Measurements from ENCODE around the gene MADD. TPM values are rescaled to one million over a fixed set of nuclear protein-coding genes. Genes with fewer than 3 reads are reported as not detected.

The MADD gene
- total RNA-seq, 1 experiment from 2014 or later, result 41.0 TPM

- H3K27ac ChIP-seq (ENCODE audit: insufficient read length, low read depth, low read length), result no peak overlapping the region
- Mint-ChIP-seq H3K36me3 (ENCODE audit: insufficient read depth in 1 of 3, low read depth in 3 of 3) (peaks cover 41 to 84% (median 84%) of the 10 kb centered on the region in 3 experiments), H3K27me3 (ENCODE audit: low read depth) (no peaks in the 10 kb centered on the region), H3K9me3 (peaks cover 0 to 8% of the 10 kb centered on the region in 2 experiments; a peak in 2 of 5 replicates), H3K4me1 (no peaks in the 10 kb centered on the region), H3K27ac (no peak overlapping the region), H3K4me3 (no peak overlapping the region)
- no peak overlapping the region for H2AK5ac ChIP-seq (ENCODE audit: insufficient read length, low read length)
- H3K79me2 ChIP-seq (ENCODE audit: insufficient read depth, low read length), result no peaks in the 10 kb centered on the region
- no peak overlapping the region for H3K9ac ChIP-seq (ENCODE audit: extremely low read depth, insufficient read length, low read length)
- H4K91ac ChIP-seq (ENCODE audit: insufficient read length, low read depth, low read length), result no peak overlapping the region
- no peak overlapping the region for H3T11ph ChIP-seq (ENCODE audit: low read length)
- no peak overlapping the region for H3K4ac ChIP-seq (ENCODE audit: low read depth, low read length)
- WGBS (ENCODE audit: extremely low coverage, insufficient read length, low lambda C conversion rate), result no CpG with 5 or more reads among the region's 5 CpGs
- no peaks in the 10 kb centered on the region for H3K27me3 ChIP-seq (ENCODE audit: insufficient read depth, low read length)
- H3K23me2 ChIP-seq (ENCODE audit: insufficient read length, low read depth, low read length, poor library complexity, severe bottlenecking), result no peaks in the 10 kb centered on the region
- no peak overlapping the region for H3K18ac ChIP-seq (ENCODE audit: insufficient read length, low read depth, low read length)
- H4K20me1 ChIP-seq (ENCODE audit: control insufficient read depth, insufficient read depth, insufficient read length), result no peaks in the 10 kb centered on the region
- no peak overlapping the region for H2BK5ac ChIP-seq (ENCODE audit: insufficient read length, low read length)
- no peak overlapping the region for H3K23ac ChIP-seq (ENCODE audit: insufficient read length, low read depth, low read length)
- H3K14ac ChIP-seq (ENCODE audit: insufficient read depth, low read length), result no peak overlapping the region
- H2BK12ac ChIP-seq (ENCODE audit: insufficient read length, low read depth, low read length), result no peak overlapping the region
- no peaks in the 10 kb centered on the region for H3K9me3 ChIP-seq (ENCODE audit: control insufficient read depth, low read depth, low read length)
- no peak overlapping the region for H3K56ac ChIP-seq (ENCODE audit: insufficient read length, low read depth, low read length)
- no peak overlapping the region for H2BK120ac ChIP-seq (ENCODE audit: low read depth, low read length, poor library complexity, severe bottlenecking)
- H2AFZ ChIP-seq (ENCODE audit: low read length), result no peak overlapping the region
- no peak overlapping the region for H2BK15ac ChIP-seq (ENCODE audit: low read depth, low read length)
- no peak overlapping the region for H2BK20ac ChIP-seq (ENCODE audit: low read depth, low read length, poor library complexity, severe bottlenecking)
- no peak overlapping the region for H4K5ac ChIP-seq (ENCODE audit: insufficient read length, low read depth, low read length)
- DNase-seq, result no peak
- no peak overlapping the region for H4K8ac ChIP-seq (replicated peaks; ENCODE audit: insufficient read length, low read depth, low read length)
- no peak overlapping the region for H3K4me2 ChIP-seq (ENCODE audit: insufficient read depth, insufficient read length, low read length)
- H3K79me1 ChIP-seq (ENCODE audit: insufficient read depth, low read depth, low read length, poor library complexity, severe bottlenecking), result no peaks in the 10 kb centered on the region
- H3K4me1 ChIP-seq (ENCODE audit: insufficient read depth, low read length), result no peaks in the 10 kb centered on the region
- TF ChIP-seq CTCF (conservative IDR thresholded peaks at IDR 0.05), result no peak
These were observed 25.5 kb downstream of the MADD start for GRCh38 chr11:47295385-47295784.
